PC-3 (cell line): ENCODE measurements around the gene GUCA2B.

Experiments used
- CTCF ChIP-seq: fragments of 300-600 bp; sonication (generic); conservative IDR thresholded peaks from 2 replicates; pipeline ENCODE4 v1.5.1; 2017; ENCODE audit warnings: antibody characterized with exemption, low read depth, mild to moderate bottlenecking, low read length
- EZH2 ChIP-seq: fragments of 300-600 bp; sonication (generic); IDR thresholded peaks from one replicate; pipeline ENCODE4 v1.6.1; 2017; ENCODE audit warnings: antibody characterized with exemption, mild to moderate bottlenecking, low read length; ENCODE audit not compliant: unreplicated experiment
- EZH2phosphoT487 ChIP-seq: fragments of 300-600 bp; sonication (generic); IDR thresholded peaks from 2 replicates; pipeline ENCODE4 v1.6.1; 2018; ENCODE audit warnings: mild to moderate bottlenecking, antibody characterized with exemption, low read length, borderline replicate concordance

GRCh38 chr1:42108309-42108708 lies 44.9 kb upstream of the GUCA2B start:
- no peak for TF ChIP-seq CTCF
- TF ChIP-seq EZH2, result no peak
- no peak for TF ChIP-seq EZH2phosphoT487
